Measurements from ENCODE around the gene MYBPHL.

The MYBPHL gene

GRCh38 chr1:109250454-109251276 is 56.1 kb downstream of the MYBPHL start:
- no peak for DNase-seq

GRCh38 chr1:109249654-109250401 is 57.0 kb downstream of the MYBPHL start:
- DNase-seq, result no peak

- DNase-seq, result peak; percentile 47
Measured at GRCh38 chr1:109248797-109249629, 57.8 kb downstream of the MYBPHL start, which contains the start of gene CELSR2. Gene CELSR2 (plus strand): TSS chr1:109249539. CDS start chr1:109250080, 541 bp downstream.

GRCh38 chr1:109248444-109248796 is 58.4 kb downstream of the MYBPHL start:
- no peak for DNase-seq

DNA sequence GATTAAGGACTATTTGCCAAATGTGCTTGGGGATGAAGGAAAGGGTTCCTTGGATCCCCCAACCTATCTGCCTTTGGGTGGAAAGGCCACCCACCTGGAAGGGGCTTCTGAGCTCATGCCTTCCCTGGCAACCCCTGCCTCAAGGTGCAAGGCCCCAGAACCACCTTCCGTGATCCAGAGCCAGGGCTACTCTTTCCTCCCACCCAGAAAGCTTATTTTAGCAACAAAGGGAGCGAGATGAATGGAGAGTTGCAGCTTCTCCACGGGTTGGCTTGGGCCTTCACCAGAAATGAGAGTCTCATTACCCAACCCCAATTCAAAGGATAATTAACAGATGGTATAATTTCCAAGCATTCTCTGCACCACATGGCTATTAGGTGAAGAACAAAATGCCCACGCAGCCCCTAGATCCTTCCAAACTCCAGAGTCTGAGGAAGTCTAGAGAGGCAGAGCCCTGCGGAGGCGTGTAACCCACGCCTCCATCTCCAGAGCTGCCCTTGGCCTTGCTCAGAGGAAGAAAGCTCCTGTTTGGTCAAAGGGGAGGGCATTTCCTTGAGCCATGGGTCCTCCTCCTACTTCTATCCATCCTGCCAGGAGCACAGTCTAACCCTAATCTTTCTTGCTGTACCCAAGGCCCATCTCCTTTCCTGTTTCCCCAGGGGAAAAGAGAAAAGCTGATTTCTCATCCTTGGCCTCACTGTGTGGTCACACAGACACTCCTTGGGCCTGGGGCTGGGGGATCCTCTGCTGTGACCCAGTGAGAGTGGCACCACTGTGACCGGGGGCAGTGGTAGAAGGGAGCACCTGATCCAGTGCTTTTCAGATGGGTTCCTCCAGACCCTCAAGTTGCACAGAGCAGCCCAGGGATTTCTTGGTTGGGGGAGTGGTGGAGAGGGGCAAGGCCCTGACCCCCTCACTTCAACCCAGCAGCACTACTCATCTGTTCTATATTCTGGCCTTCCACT is 59.1 kb downstream of the MYBPHL start:
- no peak for DNase-seq

DNA sequence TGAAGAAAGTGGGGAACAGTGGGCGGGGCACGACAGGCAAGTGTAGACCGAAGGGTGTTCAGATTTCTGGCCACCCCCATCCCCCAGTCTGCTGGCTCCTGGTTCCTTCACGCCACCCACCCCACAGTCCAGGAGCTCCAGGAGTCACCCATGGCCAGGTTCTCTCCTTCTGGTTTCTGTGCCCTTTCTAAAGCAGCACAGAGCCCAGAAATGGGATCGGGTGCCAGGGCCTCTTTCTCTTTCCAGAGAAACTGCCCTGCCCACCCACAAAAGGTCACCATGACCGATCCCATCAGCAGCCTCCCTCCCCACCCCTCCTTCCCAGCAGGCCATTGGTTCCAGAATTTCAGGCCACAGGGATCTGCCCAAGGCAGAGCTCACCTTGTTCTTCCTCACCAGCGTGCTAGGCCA is 60.7 kb downstream of the MYBPHL start:
- DNase-seq, result no peak

DNA sequence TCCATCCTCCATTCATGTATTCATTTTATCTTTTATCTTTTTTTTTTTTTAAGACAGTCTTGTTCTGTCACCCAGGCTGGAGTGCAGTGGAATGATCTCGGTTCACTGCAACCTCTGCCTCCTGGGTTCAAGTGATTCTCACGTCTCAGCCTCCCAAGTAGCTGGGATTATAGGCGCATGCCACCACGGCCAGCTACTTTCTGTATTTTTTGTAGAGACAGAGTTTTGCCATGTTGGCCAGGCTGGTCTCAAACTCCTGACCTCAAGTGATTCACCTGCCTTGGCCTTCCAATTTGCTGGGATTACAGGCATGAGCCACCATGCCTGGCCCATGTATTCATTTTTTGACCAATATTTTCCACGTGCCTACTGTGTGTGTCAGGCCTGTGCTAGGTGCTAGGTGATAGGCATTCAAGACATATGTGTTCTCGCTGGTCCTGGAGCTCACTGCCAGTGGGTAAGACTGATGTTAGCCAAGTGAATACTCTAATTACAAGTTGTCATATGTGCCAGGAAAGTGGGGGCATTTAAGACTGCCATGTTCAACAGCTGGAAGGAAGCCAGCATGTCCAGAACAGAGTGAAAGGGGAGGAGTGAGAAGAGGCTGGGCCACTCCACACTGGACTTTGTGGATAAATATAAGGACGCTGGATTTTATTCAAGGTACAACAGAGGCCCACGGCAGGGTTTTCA is 62.8 kb downstream of the MYBPHL start:
- DNase-seq, result no peak

DNA sequence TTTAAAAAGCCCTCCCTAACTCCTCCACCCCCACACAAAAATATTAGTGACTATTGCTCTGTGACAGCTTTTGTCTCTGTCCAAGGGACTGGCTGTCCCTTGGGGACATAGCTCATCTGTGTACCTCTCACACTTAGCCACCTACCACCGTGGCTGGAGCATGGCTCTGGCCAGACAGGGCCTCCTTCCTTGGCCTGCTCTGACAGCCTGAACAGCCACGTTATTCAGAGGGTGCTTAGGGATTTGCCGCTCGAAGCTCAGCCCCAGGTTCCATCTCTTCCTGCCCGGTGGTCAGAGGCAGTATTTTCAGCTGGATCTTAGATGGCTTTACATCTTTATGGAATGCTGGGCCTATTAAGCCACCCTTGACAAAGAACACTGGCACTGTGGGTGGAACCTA is 63.6 kb downstream of the MYBPHL start:
- no peak for DNase-seq

GRCh38 chr1:109242387-109242786 is 64.4 kb downstream of the MYBPHL start:
- no peak for DNase-seq

Measured in activated effector memory CD4-positive, alpha-beta T cell treated with Interleukin-2 at 50 U/mL for 16 hours (primary cell).